K562 (cell line): Measurements from ENCODE around the gene CCT7. TPM values are rescaled to one million over a fixed set of nuclear protein-coding genes. Genes with fewer than 3 reads are reported as not detected.

ENCODE experiments used
- ATAC-seq: fragments of 200-7000 bp; cut with Tn5 transposase; 3 replicates; pipeline ENCODE4 v1.9.1; 2020; ENCODE audit warnings: moderate library complexity
- BruUV-seq: library from RNA; stranded (reverse); fragments of 400-500 nt; replicated peaks from 2 replicates; lab custom pipeline; 2021; lab: Mats Ljungman, UMichigan
- CTCF ChIA-PET: fragments of 300-600 bp; formaldehyde crosslinking; extraction: SDS; loops from one replicate; lab custom pipeline; 2021; ENCODE audit warnings: low intra/inter-chr PET ratio; lab: Yijun Ruan, JAX
- POLR2A ChIA-PET: fragments of 300-600, 350-650 bp; sonication (Branson Sonifier 250); formaldehyde crosslinking; extraction: SDS; loops from one replicate; lab custom pipeline; 2021; ENCODE audit warnings: antibody characterized with exemption, inconsistent platforms; lab: Yijun Ruan, JAX
- DNase-seq, 4 experiments: peaks; one replicate each; pipeline versions ENCODE4 v3.0.0 to v3.0.0-alpha.2; 2011 to 2018; ENCODE audit warnings: low spot score in 3 of 4, mixed read lengths in 3 of 4; ENCODE audit errors: extremely low read depth in 1 of 4
- FAIRE-seq: peaks from 2 replicates; lab custom pipeline; 2011; peaks lifted over from hg19 to GRCh38; lab: Jason Lieb, UNC
- H2AFZ ChIP-seq: 2 replicates; pipeline ENCODE4 v1.6.0; 2011; ENCODE audit warnings: low read depth, low read length, control low read depth, inconsistent platforms
- H3K27ac ChIP-seq: fragments of 200-600 bp; 3 replicates; pipeline ENCODE4 v1.8.0; 2011; ENCODE audit warnings: low read depth, mild to moderate bottlenecking, control low read depth, inconsistent platforms, low read length, moderate library complexity, mixed read lengths; ENCODE audit errors: extremely low read depth
- H3K27me3 ChIP-seq, 2 experiments: fragments of 300-600 bp in 1 of 2; 2 replicates in 1 of 2; 3 replicates in 1 of 2; pipeline versions ENCODE4 v1.6.0 to v1.8.0; 2011; ENCODE audit warnings: inconsistent platforms in 2 of 2, low read length in 2 of 2, mild to moderate bottlenecking in 1 of 2, mixed read lengths in 1 of 2, moderate library complexity in 1 of 2; ENCODE audit not compliant: control insufficient read depth in 2 of 2, insufficient read depth in 2 of 2
- H3K36me3 ChIP-seq: fragments of 300-600 bp; 3 replicates; pipeline ENCODE4 v1.8.0; 2011; ENCODE audit warnings: mild to moderate bottlenecking, low read length, inconsistent platforms; ENCODE audit not compliant: control insufficient read depth, insufficient read depth
- H3K4me1 ChIP-seq, 2 experiments: fragments of 200-600 bp in 1 of 2; replicated peaks in 1 of 2; 2 replicates in 1 of 2; 3 replicates in 1 of 2; pipeline versions ENCODE4 v1.5.1 to v1.8.0; 2011; ENCODE audit warnings: inconsistent platforms in 2 of 2, low read length in 2 of 2, mild to moderate bottlenecking in 1 of 2, mixed read lengths in 1 of 2, moderate library complexity in 1 of 2; ENCODE audit not compliant: control insufficient read depth in 2 of 2, insufficient read depth in 2 of 2
- H3K4me2 ChIP-seq: 2 replicates; pipeline ENCODE4 v1.6.1; 2011; ENCODE audit warnings: low read length, control low read depth, inconsistent platforms, mixed read lengths; ENCODE audit not compliant: insufficient read depth
- H3K4me3 ChIP-seq: fragments of 200-600 bp; sonication (generic), shearing (Covaris generic); 2 replicates; pipeline ENCODE4 v1.5.1; 2016; ENCODE audit warnings: control low read depth, inconsistent platforms
- H3K79me2 ChIP-seq: fragments of 200-600 bp; 3 replicates; pipeline ENCODE4 v1.8.0; 2011; ENCODE audit warnings: low read length, inconsistent platforms; ENCODE audit not compliant: control insufficient read depth, insufficient read depth
- H3K9ac ChIP-seq, 2 experiments: 2 replicates each; pipeline versions ENCODE4 v1.6.0 to v1.6.1; 2011; ENCODE audit warnings: low read depth in 2 of 2, low read length in 2 of 2, control low read depth in 1 of 2, inconsistent platforms in 1 of 2, mild to moderate bottlenecking in 1 of 2, mixed read lengths in 1 of 2; ENCODE audit not compliant: insufficient read depth in 1 of 2
- H3K9me1 ChIP-seq: one replicate; pipeline ENCODE4 v1.6.0; 2011; ENCODE audit warnings: inconsistent platforms, mild to moderate bottlenecking, low read length, moderate library complexity; ENCODE audit not compliant: control insufficient read depth, insufficient read depth
- H3K9me3 ChIP-seq: replicated peaks from 2 replicates; pipeline ENCODE4 v1.5.1; 2011; ENCODE audit warnings: low read depth, low read length, inconsistent platforms; ENCODE audit not compliant: control insufficient read depth, insufficient read depth
- H4K20me1 ChIP-seq: replicated peaks from 2 replicates; pipeline ENCODE4 v1.6.1; 2011; ENCODE audit warnings: low read length, inconsistent platforms, mixed read lengths; ENCODE audit not compliant: control insufficient read depth, insufficient read depth
- CBFB ChIP-seq: sonication (generic); formaldehyde crosslinking; IDR thresholded peaks from 2 replicates; pipeline ENCODE4 v1.4.0; 2020; ENCODE audit warnings: mild to moderate bottlenecking, missing genetic modification reagents
- ESRRB ChIP-seq: fragments of 250-450 bp; sonication (Bioruptor Pico); IDR thresholded peaks from 2 replicates; pipeline ENCODE4 v1.5.0; 2020; ENCODE audit warnings: mild to moderate bottlenecking, moderate library complexity, borderline replicate concordance
- PPARD ChIP-seq: fragments of 250-450 bp; sonication (Bioruptor Pico); IDR thresholded peaks from 2 replicates; pipeline ENCODE4 v1.8.0; 2022; ENCODE audit warnings: inconsistent platforms, mild to moderate bottlenecking, moderate library complexity
- SP2 ChIP-seq: IDR thresholded peaks from 2 replicates; pipeline ENCODE4 v1.6.1; 2011; ENCODE audit warnings: mild to moderate bottlenecking, low read depth, low read length, moderate library complexity; ENCODE audit not compliant: poor library complexity, severe bottlenecking; ENCODE audit errors: extremely low read depth
- STAT6 ChIP-seq: sonication (generic); formaldehyde crosslinking; IDR thresholded peaks from 2 replicates; pipeline ENCODE4 v1.8.1; 2023; ENCODE audit warnings: mild to moderate bottlenecking, missing genetic modification reagents
- XRCC4 ChIP-seq: IDR thresholded peaks from one replicate; pipeline ENCODE4 v1.6.1; 2011; ENCODE audit not compliant: insufficient read depth, insufficient read length; ENCODE audit errors: extremely low read depth
- ZBTB34 ChIP-seq: fragments of 250-450 bp; sonication (Bioruptor Pico); IDR thresholded peaks from 2 replicates; pipeline ENCODE4 v1.8.0; 2021; ENCODE audit warnings: mild to moderate bottlenecking, moderate library complexity
- ZNF174 ChIP-seq: fragments of 250-450 bp; sonication (Bioruptor Pico); IDR thresholded peaks from 2 replicates; pipeline ENCODE4 v1.4.0; 2020; ENCODE audit warnings: mild to moderate bottlenecking
- WGBS: fragments of 100-300 bp; shearing (Covaris generic); methylation state at CpG from one replicate; pipeline ENCODE4 v1.1.6; 2016; ENCODE audit warnings: low coverage, mixed read lengths; ENCODE audit not compliant: insufficient coverage; ENCODE audit errors: missing lambda C conversion rate; 5-methylcytosine and 5-hydroxymethylcytosine counted together
- in situ Hi-C: fragments of 300-500 bp; cut with MboI; formaldehyde crosslinking; loops from 4 replicates; pipeline ENCODE4 v1.15.0; 2018; ENCODE audit warnings: inconsistent platforms, mixed read lengths
- intact Hi-C: fragments of 100-400 bp; cut with micrococcal nuclease; formaldehyde crosslinking; loops from 2 replicates; pipeline ENCODE4 v1.14.2; 2022
- polyA plus RNA-seq, 8 experiments: library from polyadenylated mRNA; depleted of rRNA in 4 of 8; stranded (reverse) in 5 of 8; unstranded in 3 of 8; fragments of >200 nt; fragmentation: Nextera tagmentation in 2 of 8; fragmentation: Illumina TruSeq in 1 of 8; extraction: Ambion mirVana in 2 of 8; extraction: Trizol in 1 of 8; gene quantifications; 2 replicates each; pipeline versions ENCODE4 v1.2.1 to v1.2.3, GENCODE V29; 2011 to 2014; ENCODE audit warnings: inconsistent platforms in 1 of 8, missing spikeins in 1 of 8
- total RNA-seq, 7 experiments: library from RNA; depleted of rRNA in 6 of 7; stranded (reverse); fragments of >200 nt in 6 of 7; fragmentation: Illumina TruSeq in 2 of 7; extraction: Trizol in 2 of 7; gene quantifications; 2 replicates each; pipeline versions ENCODE4 v1.2.1 to v1.2.3, GENCODE V29; 2011 to 2021; ENCODE audit warnings: low replicate concordance in 1 of 7

CCT7 gene
- total and polyA plus RNA-seq, 9 of the 15 experiments (the other 6 are each of a cell fraction or from before 2014, with no cell fraction given) = 326 to 856 (median 638) TPM

- peaks cover 2 to 22% of the 10 kb centered on the region in 2 experiments; a peak in 3 of 5 replicates for H3K4me1 ChIP-seq
- H3K27me3 ChIP-seq = no peaks in the 10 kb centered on the region
- no peak overlapping the region for H3K4me2 ChIP-seq
- intact Hi-C loops (loop anchor here (5.0 to 10.0 kb wide), 2 partner anchors 79 to 271 kb away; no protein-coding TSS in a partner anchor), in situ Hi-C loops (no loop called here)
- H3K9me1 ChIP-seq = no peaks in the 10 kb centered on the region
- H3K79me2 ChIP-seq = no peaks in the 10 kb centered on the region
- FAIRE-seq (no peak), DNase-seq (no peak), ATAC-seq (no peak)
- H3K9ac ChIP-seq = no peak overlapping the region
- WGBS = 46% methylated on average over 5 of the region's 5 CpGs
- POLR2A ChIA-PET = interaction anchor here (0.5 to 2.2 kb wide), 4 partner anchors 11 to 155 kb away, joined by 3 to 15 read pairs (median 6); partner anchors contain the start of gene CCT7
- TF ChIP-seq ZBTB34 (CRISPR knock-in tag) (no peak), XRCC4 (no peak), CBFB (no peak), SP2 (no peak), STAT6 (CRISPR knock-in tag) (no peak), PPARD (CRISPR knock-in tag) (no peak), ZNF174 (no peak), ESRRB (CRISPR knock-in tag) (no peak)
- CTCF ChIA-PET = no interaction called here
- peaks cover 6% of the 10 kb centered on the region; the same call in 1 of the 2 replicates for H4K20me1 ChIP-seq
- no peak overlapping the region for H2AFZ ChIP-seq
- peaks cover 37% of the 10 kb centered on the region for H3K36me3 ChIP-seq
- H3K27ac ChIP-seq = no peak overlapping the region
- no TSS peak for BruUV-seq
- no peak overlapping the region for H3K4me3 ChIP-seq
- no peaks in the 10 kb centered on the region for H3K9me3 ChIP-seq
These were observed 22.0 kb downstream of the CCT7 start for GRCh38 chr2:73255907-73256617.
